NCI-H748 (cell line): ENCODE results near the gene BMP2K.
A peak's percentile ranks its signal among the peaks of the same experiment; 100 is the strongest.
"Not testable (repeated sequence)": the region's sequence is repeated elsewhere in the genome, so short reads cannot be mapped to it uniquely, and the experiment has no call there.

ENCODE experiments used
- DNase-seq: peaks from one replicate; lab custom pipeline; 2025; ENCODE audit not compliant: unreplicated experiment; lab: John Stamatoyannopoulos, UW

The BMP2K gene

DNA sequence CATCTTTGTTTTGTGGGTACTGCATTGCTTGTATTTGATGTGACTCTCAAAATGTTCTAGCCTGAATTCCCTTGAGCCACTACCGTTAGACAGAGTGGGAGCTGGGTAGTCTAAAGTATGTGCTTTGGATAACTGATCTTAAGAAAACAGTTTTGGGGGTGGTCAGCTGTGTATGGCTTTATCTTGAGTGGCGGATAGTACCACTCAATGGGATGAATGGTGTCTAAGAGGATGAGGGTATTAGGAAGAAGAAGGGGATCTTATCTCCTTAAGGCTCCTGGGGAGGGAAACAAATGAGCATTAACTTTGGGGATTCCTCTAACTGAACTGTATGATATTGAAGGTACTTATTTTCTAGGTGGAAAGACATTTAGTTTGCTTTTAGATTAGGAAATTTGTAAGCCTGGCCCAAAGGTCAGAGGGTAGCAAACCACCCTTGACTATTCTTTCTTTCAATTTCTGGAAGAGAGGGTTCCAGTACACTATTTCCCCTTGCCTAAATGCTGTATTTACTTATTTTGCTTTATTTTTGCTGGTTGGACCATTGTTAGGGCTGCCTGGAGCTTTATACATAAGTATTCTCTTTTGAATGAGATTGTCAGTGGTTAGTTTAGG lies 11.3 kb downstream of the BMP2K start:
- DNase-seq, result no peak

- no peak for DNase-seq
These were observed 12.1 kb downstream of the BMP2K start for GRCh38 chr4:78788007-78788889.

DNA sequence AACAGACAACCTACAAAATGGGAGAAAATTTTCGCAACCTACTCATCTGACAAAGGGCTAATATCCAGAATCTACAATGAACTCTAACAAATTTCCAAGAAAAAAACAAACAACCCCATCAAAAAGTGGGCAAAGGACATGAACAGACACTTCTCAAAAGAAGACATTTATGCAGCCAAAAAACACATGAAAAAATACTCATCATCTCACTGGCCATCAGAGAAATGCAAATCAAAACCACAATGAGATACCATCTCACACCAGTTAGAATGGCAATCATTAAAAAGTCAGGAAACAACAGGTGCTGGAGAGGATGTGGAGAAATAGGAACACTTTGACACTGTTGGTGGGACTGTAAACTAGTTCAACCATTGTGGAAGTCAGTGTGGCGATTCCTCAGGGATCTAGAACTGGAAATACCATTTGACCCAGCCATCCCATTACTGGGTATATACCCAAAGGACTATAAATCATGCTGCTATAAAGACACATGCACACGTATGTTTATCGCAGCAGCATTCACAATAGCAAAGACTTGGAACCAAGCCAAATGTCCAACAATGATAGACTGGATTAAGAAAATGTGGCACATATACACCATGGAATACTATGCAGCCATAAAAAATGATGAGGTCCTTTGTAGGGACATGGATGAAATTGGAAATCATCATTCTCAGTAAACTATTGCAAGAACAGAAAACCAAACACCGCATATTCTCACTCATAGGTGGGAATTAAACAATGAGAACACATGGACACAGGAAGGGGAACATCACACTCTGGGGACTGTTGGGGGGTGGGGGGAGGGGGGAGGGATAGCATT lies 19.7 kb downstream of the BMP2K start:
- not testable (repeated sequence) for DNase-seq

GRCh38 chr4:78796526-78796925 lies 20.4 kb downstream of the BMP2K start:
- DNase-seq, result no peak

DNA sequence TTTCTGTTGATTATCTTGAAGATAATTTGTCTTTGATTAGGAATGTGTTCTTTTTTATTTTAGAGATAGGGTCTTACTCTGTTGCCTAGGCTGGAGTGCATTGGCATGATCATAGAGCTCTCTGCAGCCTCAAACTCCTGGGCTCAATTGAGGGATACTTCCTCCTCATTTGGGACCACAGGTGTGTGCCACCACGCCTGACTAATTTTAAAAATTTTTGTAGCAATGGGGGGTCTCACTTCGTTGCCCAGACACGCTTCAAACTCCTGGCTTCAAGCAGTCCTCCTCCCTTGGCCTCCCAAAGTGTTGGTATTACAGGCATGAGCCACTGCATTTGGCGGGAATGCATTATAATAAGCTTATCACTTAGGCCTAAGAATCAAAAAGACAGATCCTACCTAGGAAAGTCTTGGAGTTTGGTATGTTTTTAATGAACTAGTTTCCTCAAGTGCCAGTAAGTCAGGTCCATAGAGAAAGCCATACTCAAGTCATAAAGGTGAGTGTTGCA lies 21.7 kb downstream of the BMP2K start:
- DNase-seq, result no peak

GRCh38 chr4:78799551-78800495 lies 23.7 kb downstream of the BMP2K start:
- DNase-seq, result peak; percentile 33

GRCh38 chr4:78800965-78801364 lies 24.8 kb downstream of the BMP2K start:
- no peak for DNase-seq

GRCh38 chr4:78803983-78804382 lies 27.8 kb downstream of the BMP2K start:
- no peak for DNase-seq

GRCh38 chr4:78806943-78807460 lies 30.9 kb downstream of the BMP2K start:
- no peak for DNase-seq

DNA sequence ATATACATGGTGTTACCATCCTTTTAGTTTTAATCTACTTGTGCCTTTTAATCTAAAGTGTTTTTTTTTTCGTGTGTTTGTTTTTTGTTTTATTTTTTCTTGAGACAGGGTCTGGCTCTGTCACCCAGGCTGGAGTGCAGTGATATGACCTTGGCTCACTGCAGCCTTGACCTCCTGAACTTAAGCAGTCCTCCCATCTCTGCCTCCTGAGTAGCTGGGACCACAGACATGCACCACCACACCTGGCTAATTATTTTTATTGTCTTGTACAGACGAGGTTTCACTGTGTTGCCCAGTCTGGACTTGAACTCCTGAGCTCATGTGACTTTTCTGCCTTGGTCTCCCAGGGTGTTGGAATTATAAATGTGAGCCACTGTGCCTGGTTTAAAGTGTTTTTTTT lies 33.1 kb downstream of the BMP2K start:
- no peak for DNase-seq

DNA sequence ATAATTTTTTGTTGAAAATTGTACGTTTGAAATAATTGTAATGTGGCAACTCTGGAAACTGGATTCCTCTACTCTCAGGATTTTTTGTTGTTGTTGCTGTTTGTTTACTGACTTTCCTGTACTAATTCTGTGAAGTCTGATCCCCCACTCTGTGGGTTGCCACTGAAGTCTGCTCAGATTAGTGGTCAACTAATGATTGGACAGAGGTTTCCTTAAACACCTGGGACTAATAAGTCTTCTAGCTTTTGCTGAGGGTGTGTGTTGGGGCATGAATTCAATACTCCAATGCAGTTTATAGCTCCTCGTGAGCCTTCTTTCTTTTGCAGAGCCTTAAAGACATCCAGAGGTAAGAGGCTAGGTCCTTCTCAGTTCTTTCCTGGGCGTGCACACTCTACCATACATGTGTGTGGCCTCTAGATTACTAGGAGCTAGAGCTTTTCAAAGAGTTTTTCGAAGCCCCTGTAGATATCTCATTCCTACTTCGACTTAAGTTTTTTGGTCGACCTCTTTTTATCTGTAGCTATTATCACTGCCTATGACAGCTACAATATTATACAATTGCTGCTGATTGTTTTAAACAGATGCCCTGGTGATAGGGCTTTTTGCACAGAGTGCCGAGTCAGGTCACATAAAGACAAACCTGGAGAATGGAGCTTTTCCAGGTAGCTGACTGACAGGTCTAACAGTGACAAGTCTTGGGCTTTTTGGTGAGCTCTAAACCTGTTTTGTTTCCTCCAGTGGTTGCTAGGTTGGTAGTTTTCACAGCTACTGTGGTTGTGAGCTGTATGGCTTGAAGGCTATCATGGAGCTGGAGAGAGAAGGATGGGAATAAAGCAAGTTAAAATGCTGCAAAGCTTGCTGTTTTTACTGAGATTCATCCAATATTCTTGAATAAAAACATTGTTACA lies 34.0 kb downstream of the BMP2K start:
- no peak for DNase-seq

DNA sequence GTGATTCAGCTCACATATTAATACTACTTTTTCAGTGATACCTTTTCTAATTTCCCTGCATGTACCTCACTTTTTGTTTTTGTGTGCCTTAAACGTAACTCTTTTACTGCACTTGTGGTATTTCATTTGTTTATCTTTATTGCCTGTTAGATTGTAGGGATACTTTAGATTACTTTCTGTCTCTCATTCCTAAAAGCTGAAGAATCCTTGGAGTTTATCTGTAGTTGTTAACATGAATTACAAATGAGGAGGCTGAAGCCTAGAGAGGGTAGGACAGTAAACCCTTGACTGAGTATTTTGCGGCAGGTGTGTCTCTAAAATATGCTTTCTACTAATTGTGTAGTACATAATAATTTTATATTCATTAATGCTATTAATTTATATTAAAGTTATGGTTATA lies 34.9 kb downstream of the BMP2K start:
- no peak for DNase-seq

- no peak for DNase-seq
These were observed 42.5 kb downstream of the BMP2K start for GRCh38 chr4:78818530-78819079.

DNA sequence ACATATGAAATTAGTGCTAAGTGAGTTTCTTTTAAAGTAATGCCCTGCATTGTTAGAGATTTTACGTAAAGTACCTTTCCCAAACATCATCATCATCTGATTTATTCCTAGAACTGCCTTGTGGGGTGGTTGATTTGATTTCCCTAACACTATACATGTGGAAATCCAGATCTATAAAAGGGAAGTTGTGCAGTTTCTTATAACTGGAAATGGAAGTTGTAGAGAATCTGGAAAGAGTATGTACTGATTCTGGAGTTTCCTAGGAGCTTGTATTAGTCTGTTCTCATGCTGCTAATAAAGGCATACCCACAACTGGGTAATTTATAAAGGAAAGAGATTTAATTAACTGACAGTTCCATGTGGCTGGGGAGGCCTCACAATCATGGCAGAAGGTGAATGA lies 47.9 kb downstream of the BMP2K start:
- DNase-seq, result no peak

DNA sequence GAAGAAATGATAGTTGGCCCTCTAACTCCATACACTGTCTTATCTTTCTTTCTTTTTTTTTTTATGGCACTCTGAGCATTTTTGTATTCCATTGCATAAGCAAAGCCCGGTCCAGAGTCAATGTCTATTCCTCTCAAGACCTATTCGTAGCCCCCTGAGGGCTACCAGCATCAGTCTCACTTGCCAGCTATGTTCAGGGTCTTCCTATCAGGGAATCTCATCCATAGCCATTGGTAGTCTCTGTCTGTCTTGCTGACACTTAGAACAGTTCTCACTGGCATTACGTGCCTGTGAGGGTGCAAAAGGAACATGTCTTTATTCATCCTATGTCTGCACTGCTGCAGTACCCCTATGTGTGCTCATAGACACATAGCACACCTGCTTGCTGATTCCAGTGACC lies 51.0 kb downstream of the BMP2K start:
- DNase-seq, result no peak

GRCh38 chr4:78829296-78829695 lies 53.1 kb downstream of the BMP2K start:
- no peak for DNase-seq

DNA sequence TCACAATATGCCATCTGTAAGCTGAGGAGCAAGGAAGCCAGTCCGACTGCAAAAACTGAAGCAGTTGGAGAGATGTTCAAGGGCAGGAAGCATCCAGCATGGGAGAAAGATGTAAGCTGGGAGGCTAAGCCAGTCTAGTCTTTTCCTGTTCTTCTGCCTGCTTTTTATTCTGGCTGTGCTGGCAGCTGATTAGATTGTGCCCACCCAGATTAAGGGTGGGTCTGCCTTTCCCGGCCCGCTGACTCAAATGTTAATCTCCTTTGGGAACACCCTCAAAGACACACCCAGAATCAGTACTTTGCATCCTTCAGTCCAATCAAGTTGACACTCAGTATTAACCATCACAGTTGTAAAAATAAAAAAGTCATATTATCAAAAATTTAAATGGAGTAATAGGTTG lies 63.5 kb downstream of the BMP2K start:
- not testable (repeated sequence) for DNase-seq

GRCh38 chr4:78840286-78840685 lies 64.1 kb downstream of the BMP2K start:
- not testable (repeated sequence) for DNase-seq

DNA sequence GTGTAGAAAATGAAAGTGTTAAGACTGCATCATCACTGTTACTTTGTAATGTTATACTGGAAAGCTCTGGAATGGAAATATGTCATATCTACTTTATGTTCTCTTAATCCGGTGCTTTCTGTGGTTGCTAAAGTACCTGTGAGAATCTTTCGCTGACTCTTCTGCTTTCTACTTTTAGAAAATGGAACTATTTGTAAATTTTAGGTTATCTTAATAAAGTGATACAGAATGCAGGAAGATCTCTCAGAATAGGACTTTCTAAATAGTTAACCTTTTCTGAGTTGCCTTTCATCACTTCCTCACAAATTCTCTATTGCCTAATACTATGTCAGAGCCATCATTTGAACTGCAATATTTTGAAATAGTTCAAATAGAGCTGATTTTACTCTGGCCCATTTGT lies 69.3 kb downstream of the BMP2K start:
- no peak for DNase-seq
